Activated CD8-positive, alpha-beta T cell treated with anti-CD3 and anti-CD28 coated beads for 36 hours (primary cell): ENCODE data around the gene LTBP3. TPM values are rescaled to one million over a fixed set of nuclear protein-coding genes. Genes with fewer than 3 reads are reported as not detected.

Experiments
- ATAC-seq: fragments of 200-7000 bp; cut with Tn5 transposase; one replicate; pipeline ENCODE4 v1.10.0; 2021; ENCODE audit warnings: mild to moderate bottlenecking, moderate library complexity
- CTCF ChIA-PET: fragments of 350-600 bp; sonication (Branson Sonifier 250); formaldehyde crosslinking; loops from one replicate; lab custom pipeline; 2021; ENCODE audit warnings: antibody characterized with exemption; lab: Charles Lee
- POLR2A ChIA-PET: fragments of 350-600 bp; sonication (Branson Sonifier 250); formaldehyde crosslinking; loops from one replicate; lab custom pipeline; 2021; ENCODE audit warnings: antibody characterized with exemption; lab: Charles Lee
- DNase-seq: peaks from one replicate; pipeline ENCODE4 v3.0.0-alpha.2; 2020
- H3K27ac Mint-ChIP-seq: one replicate; pipeline ENCODE4 v1.8.0; 2021; ENCODE audit warnings: mild to moderate bottlenecking, mixed read lengths
- H3K27me3 Mint-ChIP-seq: one replicate; pipeline ENCODE4 v1.8.0; 2021; ENCODE audit warnings: mixed read lengths
- H3K36me3 Mint-ChIP-seq: one replicate; pipeline ENCODE4 v1.8.0; 2021; ENCODE audit warnings: low read depth, mixed read lengths
- H3K4me1 Mint-ChIP-seq: one replicate; pipeline ENCODE4 v1.8.0; 2021; ENCODE audit warnings: low read depth, mixed read lengths
- H3K4me3 Mint-ChIP-seq: one replicate; pipeline ENCODE4 v1.8.0; 2021; ENCODE audit warnings: mild to moderate bottlenecking, moderate library complexity, mixed read lengths
- H3K9me3 Mint-ChIP-seq: one replicate; pipeline ENCODE4 v1.8.0; 2021; ENCODE audit warnings: mixed read lengths
- intact Hi-C: fragments of 100-400 bp; cut with micrococcal nuclease; formaldehyde crosslinking; loops from one replicate; pipeline ENCODE4 v1.10.0; 2022
- total RNA-seq, 2 experiments: library from RNA; stranded (reverse); gene quantifications; one replicate each; pipeline ENCODE4 v1.2.3, GENCODE V29; 2021
- TF ChIP-seq, protein P1 (sequence below): fragments of 200-600 bp; IDR thresholded peaks from one replicate; pipeline ENCODE4 v1.8.0; 2022; ENCODE audit warnings: antibody characterized with exemption, mild to moderate bottlenecking

Gene LTBP3
- total RNA-seq, 2 experiments from 2014 or later = 55.4 to 56.0 TPM

DNA sequence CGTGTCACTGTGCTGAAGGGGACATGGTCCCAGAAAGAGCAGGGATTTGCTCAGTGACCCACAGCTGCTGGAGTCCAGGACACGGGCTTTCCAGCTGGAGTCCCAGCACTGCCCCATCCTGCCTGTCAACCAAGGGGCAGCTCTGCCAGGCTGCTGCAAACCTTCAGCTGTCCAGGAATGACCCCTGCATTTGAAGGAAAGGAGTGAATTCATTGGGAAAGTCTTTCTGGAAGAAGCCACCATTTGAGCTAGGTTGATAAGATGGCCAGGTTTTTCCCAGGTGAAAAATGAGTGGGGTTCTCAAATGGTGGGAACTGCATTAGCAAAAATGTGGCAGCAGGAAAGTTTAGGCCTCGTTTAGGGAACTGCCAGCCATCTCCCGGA, 28.1 kb upstream of the LTBP3 start:
- no peak overlapping the region for H3K4me3 Mint-ChIP-seq

DNA sequence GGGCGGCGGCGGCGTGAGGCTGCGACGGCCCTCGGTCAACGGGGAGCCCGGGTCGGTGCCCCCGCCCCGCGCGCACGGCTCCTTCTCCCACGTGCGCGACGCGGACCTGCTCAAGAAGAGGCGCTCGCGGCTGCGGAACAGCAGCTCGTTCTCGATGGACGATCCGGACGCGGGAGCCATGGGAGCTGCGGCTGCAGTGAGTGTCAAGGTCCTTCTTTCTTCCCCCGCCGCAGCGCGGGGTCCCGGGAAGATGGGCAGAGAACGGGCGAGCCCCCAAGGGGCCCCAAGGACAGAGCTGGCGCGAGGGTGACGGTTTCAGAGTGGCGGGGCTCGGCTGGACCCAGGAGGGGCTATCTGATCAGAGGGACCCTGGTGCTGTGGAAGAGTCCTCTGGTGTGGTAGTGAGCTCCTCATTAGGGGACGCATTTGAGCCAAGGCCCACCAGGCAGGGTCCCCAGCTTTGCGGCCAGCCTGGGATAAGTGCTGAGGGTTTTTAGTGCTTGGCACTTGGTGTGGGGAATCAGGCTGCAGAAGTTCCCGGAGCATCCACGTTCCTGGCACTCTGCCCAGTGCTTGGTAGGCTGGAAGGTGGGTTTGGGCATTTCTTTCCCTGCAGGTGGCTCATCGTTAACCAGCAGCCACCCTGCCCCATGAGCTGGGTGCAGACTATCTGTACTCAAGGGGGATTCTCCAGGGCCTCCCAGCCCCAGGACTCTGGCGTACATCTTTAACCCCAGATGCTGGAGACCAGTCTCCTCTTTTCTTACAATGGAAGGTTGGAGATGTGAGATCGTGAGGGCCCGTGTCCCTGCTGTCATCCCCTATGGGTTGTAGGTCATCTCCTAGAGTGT, 27.5 kb upstream of the LTBP3 start:
- Mint-ChIP-seq H3K36me3 (peaks cover 33% of the 10 kb centered on the region), H3K27ac (no peak overlapping the region), H3K9me3 (no peaks in the 10 kb centered on the region), H3K27me3 (no peaks in the 10 kb centered on the region), H3K4me1 (peaks cover 42% of the 10 kb centered on the region), H3K4me3 (no peak overlapping the region)
- TF ChIP-seq, protein P1, sequence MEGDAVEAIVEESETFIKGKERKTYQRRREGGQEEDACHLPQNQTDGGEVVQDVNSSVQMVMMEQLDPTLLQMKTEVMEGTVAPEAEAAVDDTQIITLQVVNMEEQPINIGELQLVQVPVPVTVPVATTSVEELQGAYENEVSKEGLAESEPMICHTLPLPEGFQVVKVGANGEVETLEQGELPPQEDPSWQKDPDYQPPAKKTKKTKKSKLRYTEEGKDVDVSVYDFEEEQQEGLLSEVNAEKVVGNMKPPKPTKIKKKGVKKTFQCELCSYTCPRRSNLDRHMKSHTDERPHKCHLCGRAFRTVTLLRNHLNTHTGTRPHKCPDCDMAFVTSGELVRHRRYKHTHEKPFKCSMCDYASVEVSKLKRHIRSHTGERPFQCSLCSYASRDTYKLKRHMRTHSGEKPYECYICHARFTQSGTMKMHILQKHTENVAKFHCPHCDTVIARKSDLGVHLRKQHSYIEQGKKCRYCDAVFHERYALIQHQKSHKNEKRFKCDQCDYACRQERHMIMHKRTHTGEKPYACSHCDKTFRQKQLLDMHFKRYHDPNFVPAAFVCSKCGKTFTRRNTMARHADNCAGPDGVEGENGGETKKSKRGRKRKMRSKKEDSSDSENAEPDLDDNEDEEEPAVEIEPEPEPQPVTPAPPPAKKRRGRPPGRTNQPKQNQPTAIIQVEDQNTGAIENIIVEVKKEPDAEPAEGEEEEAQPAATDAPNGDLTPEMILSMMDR = no peak
- DNase-seq = no peak
- POLR2A ChIA-PET = interaction anchor here (0.7 to 6.7 kb wide), 7 partner anchors 8 to 414 kb away, joined by 3 to 87 read pairs (median 3); partner anchors contain the start of genes EHBP1L1, FAM89B, MALAT1 and ZNRD2
- intact Hi-C loops = no loop called here
- ATAC-seq = no peak
- CTCF ChIA-PET = interaction anchor here (1.3 to 7.6 kb wide), 5 partner anchors 9 to 45 kb away, joined by 3 to 84 read pairs (median 12); partner anchors contain the start of genes EHBP1L1 and KCNK7

More for the DNA sequence above, 28.1 kb upstream of the LTBP3 start:
- peaks cover 32% of the 10 kb centered on the region for H3K36me3 Mint-ChIP-seq
- H3K27ac Mint-ChIP-seq = no peak overlapping the region
- intact Hi-C loops = no loop called here
- CTCF ChIA-PET = interaction anchor here (0.9 to 7.6 kb wide), 6 partner anchors 8 to 45 kb away, joined by 3 to 84 read pairs (median 8); partner anchors contain the start of genes EHBP1L1 and KCNK7
- ATAC-seq (no peak), DNase-seq (no peak)
- H3K27me3 Mint-ChIP-seq = no peaks in the 10 kb centered on the region
- TF ChIP-seq, protein P1 = no peak
- POLR2A ChIA-PET = interaction anchor here (0.7 to 6.7 kb wide), 9 partner anchors 9 to 413 kb away, joined by 3 to 87 read pairs (median 3); partner anchors contain the start of genes EHBP1L1, FAM89B, KCNK7 and MALAT1
- H3K4me1 Mint-ChIP-seq = peaks cover 42% of the 10 kb centered on the region
- H3K9me3 Mint-ChIP-seq = no peaks in the 10 kb centered on the region

DNA sequence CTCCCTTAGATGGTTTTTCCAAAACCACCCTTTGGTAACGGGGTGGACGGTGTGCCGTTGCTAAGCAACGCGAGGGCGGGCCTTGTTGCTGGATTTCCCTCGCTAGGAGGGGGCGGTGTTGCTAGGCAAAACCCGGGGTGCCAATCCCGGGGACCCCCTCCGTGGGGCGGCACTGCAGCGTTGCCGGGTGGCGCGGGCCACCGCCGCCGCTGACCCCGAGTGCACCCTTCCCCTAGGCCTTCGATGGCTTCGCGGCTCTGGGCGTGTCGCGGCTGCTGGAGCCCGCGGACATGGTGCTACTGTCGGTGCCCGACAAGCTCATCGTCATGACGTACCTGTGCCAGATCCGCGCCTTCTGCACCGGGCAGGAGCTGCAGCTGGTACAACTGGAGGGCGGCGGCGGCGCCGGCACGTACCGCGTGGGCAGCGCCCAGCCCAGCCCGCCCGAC, 26.6 kb upstream of the LTBP3 start:
- CTCF ChIA-PET = interaction anchor here (2.0 to 6.1 kb wide), 3 partner anchors 8 to 10 kb away, joined by 12 to 84 read pairs (median 24); partner anchors contain the start of genes EHBP1L1 and KCNK7

DNA sequence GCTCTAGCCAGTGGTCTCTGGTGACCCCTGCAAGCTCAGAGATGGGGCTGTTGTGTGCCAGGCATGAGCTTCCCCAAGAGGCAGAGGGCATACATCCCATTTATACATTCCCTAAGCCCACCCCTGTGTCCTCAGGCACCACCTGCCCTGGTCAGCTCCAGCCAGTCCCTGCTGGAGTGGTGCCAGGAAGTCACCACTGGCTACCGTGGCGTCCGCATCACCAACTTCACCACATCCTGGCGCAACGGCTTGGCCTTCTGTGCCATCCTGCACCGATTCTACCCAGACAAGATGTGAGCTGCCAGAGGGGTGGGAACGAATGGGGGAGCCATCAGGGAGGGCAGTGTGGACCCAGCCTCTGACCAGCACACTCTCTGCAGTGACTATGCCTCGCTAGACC, 25.9 kb upstream of the LTBP3 start:
- H3K4me1 Mint-ChIP-seq = peaks cover 35% of the 10 kb centered on the region
- ATAC-seq (no peak), DNase-seq (no peak)
- H3K4me3 Mint-ChIP-seq = no peak overlapping the region
- ChIA-PET POLR2A (interaction anchor here (0.9 to 1.8 kb wide), 2 partner anchors 12 to 43 kb away, joined by 3 to 10 read pairs; partner anchors contain the start of gene FAM89B), CTCF (interaction anchor here (1.0 to 5.7 kb wide), 3 partner anchors 10 to 43 kb away, joined by 3 to 24 read pairs (median 3); partner anchors contain the start of gene KCNK7)
- no peaks in the 10 kb centered on the region for H3K27me3 Mint-ChIP-seq
- TF ChIP-seq, protein P1 = no peak
- H3K36me3 Mint-ChIP-seq = peaks cover 34% of the 10 kb centered on the region
- intact Hi-C loops = no loop called here
- H3K9me3 Mint-ChIP-seq = no peaks in the 10 kb centered on the region
- no peak overlapping the region for H3K27ac Mint-ChIP-seq

More for the DNA sequence above, 26.6 kb upstream of the LTBP3 start:
- Mint-ChIP-seq H3K9me3 (no peaks in the 10 kb centered on the region), H3K36me3 (peaks cover 31% of the 10 kb centered on the region), H3K4me1 (peaks cover 41% of the 10 kb centered on the region), H3K4me3 (no peak overlapping the region), H3K27me3 (no peaks in the 10 kb centered on the region), H3K27ac (no peak overlapping the region)
- DNase-seq (no peak), ATAC-seq (no peak)
- TF ChIP-seq, protein P1 = no peak
- intact Hi-C loops = no loop called here
- POLR2A ChIA-PET = interaction anchor here (6.7 kb wide), 1 partner anchor 13 kb away, joined by 51 read pairs; the partner anchor contains the start of genes FAM89B and ZNRD2
